Left colon (tissue), 2 donors: ENCODE results near the gene FGB. TPM values are rescaled to one million over a fixed set of nuclear protein-coding genes. Genes with fewer than 3 reads are reported as not detected.

Experiments
- ATAC-seq: fragments of 200-7000 bp; cut with Tn5 transposase; one replicate; pipeline ENCODE4 v1.9.1; 2020; ENCODE audit warnings: mild to moderate bottlenecking, moderate library complexity
- DNase-seq, 2 donors: peaks; one replicate each; pipeline ENCODE4 v3.0.0-alpha.2; 2020
- intact Hi-C, 2 donors: fragments of 100-400 bp; cut with DNase I in 1 of 2; cut with micrococcal nuclease in 1 of 2; formaldehyde crosslinking; loops; one replicate each; pipeline versions ENCODE4 v1.11.2 to v1.14.0; 2022; cut with DNase I, micrococcal nuclease
- long read RNA-seq: library from polyadenylated mRNA; unstranded; transcript quantifications from one replicate; pipeline ENCODE4 v2.0.0, GENCODE V29; 2021
- total RNA-seq, 2 donors: library from RNA; stranded (reverse); fragmentation: NEBNext Ultra II Directional; extraction: Animal tissue kit (Norgen Biotek cat#: 25700); gene quantifications; one replicate each; pipeline ENCODE4 v1.2.1, GENCODE V29; 2021
- donor health status: DM: no; HTN: no; CAD: no.
- donor health status: DM: yes; HTN: yes; CAD: no.

The FGB gene
- total RNA-seq, result not detected
- long read RNA-seq, result 0 reads

DNA sequence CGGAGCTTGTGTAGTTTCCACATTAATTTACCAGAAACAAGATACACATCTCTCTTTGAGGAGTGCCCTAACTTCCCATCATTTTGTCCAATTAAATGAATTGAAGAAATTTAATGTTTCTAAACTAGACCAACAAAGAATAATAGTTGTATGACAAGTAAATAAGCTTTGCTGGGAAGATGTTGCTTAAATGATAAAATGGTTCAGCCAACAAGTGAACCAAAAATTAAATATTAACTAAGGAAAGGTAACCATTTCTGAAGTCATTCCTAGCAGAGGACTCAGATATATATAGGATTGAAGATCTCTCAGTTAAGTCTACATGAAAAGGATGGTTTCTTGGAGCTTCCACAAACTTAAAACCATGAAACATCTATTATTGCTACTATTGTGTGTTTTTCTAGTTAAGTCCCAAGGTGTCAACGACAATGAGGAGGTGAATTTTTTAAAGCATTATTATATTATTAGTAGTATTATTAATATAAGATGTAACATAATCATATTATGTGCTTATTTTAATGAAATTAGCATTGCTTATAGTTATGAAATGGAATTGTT is at the start of gene FGB:
FGB (plus strand) TSS at position 315 of the 558 bp plus-strand sequence; CDS start at position 323, 8 bp downstream.
- ATAC-seq, result no peak
- intact Hi-C loops, result no loop called here

GRCh38 chr4:154516318-154517029 is 46.3 kb upstream of the FGB start:
- DNase-seq (no peak), ATAC-seq (no peak)
- intact Hi-C loops, result no loop called here

More for the DNA sequence above, at the start of gene FGB:
- DNase-seq, result no peak

DNA sequence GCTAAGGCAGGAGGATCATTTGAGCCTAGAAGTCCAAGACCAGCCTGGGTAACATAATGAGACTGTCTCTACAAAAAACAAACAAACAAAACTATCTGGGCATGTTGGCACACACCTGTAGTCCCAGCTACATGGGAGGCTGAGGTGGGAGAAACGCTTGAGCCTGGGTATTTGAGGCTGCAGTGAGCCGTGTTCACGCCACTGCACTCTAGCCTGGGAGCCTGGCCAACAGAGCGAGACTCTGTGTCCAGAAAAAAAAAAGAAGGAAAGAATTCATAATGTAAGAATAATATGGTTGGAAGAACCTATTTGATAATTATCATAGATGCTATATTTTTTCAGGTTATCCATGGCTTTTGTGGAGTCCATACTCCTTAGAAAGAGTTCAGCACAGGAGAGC is 45.2 kb upstream of the FGB start:
- DNase-seq (no peak), ATAC-seq (no peak)
- intact Hi-C loops, result no loop called here

GRCh38 chr4:154519214-154519613 is 43.6 kb upstream of the FGB start:
- DNase-seq (no peak), ATAC-seq (no peak)
- intact Hi-C loops, result no loop called here

GRCh38 chr4:154521607-154522006 is 41.2 kb upstream of the FGB start:
- DNase-seq (no peak), ATAC-seq (no peak)
- intact Hi-C loops, result no loop called here

GRCh38 chr4:154526151-154526550 is 36.7 kb upstream of the FGB start:
- peak; percentile 73 for ATAC-seq
- DNase-seq, result no peak
- intact Hi-C loops, result no loop called here

GRCh38 chr4:154527308-154527707 is 35.5 kb upstream of the FGB start:
- intact Hi-C loops, result no loop called here
- no peak for ATAC-seq
- DNase-seq, result no peak

- ATAC-seq (peak; percentile 44), DNase-seq (no peak)
- intact Hi-C loops, result no loop called here
Observed at GRCh38 chr4:154528869-154529268, 33.9 kb upstream of the FGB start.

DNA sequence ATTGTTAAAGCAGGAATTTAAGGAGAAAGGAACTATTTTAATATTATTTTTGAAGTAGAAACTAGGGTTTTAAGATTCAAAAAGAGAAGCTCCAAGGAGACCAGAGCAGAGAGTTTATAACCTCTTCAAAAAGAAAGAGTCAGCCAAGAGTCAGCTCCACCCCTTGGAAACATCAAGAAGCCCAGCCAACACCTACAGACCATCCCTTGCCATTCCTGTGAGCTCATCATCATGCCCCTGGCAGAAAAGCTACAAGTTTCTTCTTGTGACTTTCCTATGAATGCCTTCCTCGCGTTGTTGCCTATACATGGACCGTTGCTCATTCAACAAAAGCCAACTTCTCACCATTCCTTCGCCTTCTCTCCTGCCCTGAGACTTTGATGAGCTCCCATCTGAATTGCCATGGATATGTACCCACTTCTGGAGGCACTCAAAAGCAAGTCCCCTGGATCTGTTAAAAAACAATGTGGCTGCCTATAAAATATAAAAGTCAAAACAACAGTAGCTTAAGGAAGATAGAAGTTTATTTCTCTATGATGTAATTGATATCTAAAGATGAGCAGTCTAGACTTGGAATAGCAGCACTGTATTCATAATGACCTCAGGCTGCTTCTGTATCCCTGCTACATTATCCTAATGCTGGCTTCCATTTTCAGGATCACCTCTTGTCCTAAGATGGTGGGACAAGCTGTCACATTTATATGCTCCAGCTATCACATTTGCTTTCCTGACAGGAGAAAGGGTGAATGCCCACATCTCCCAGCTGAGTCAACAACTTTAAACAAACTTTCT is 32.9 kb upstream of the FGB start:
- intact Hi-C loops, result no loop called here
- no peak for DNase-seq
- ATAC-seq, result no peak

DNA sequence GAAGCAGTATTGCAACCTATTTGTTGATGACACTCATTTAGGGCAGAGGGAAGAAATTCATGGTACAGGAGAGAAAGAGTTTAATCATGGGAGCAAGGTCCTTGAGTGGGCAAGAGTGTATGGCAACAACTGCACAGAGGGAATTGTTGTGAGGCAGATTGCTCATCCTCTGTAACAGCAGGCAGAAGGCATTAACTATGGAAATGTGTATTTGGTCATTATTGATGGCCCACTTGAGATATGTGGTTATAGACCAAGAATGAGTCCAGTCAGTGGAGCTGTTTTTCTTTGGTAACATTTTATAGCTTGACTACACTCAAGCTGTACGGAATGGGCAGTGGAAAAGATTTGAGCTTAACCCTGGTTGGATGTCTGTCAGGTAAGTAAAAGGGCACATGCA is 28.5 kb upstream of the FGB start:
- intact Hi-C loops, result no loop called here
- ATAC-seq (no peak), DNase-seq (no peak)

- DNase-seq (no peak), ATAC-seq (peak; percentile 85)
- intact Hi-C loops, result no loop called here
Observed at GRCh38 chr4:154542271-154542879, 20.4 kb upstream of the FGB start.

DNA sequence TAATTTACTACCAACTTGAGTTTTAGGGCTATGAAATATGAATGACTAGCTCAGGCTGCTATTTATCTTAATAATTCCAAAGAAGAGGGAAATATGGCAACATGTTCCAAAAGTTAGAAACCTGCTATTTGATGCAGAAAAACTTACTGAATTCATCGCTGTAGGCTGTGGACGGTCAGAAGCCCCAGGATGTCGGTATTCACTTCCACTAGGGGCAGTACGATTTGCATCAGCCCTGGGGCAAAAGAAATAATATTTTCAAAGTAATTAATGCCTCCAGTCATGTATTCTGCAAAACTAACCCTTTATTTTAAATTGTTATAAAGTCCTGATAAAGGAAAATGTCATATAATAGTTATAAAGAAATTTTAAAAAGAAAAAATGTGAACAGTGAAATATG is 17.1 kb upstream of the FGB start:
- DNase-seq, result no peak
- intact Hi-C loops, result no loop called here
- ATAC-seq, result no peak

GRCh38 chr4:154549894-154550790 is 12.7 kb upstream of the FGB start, which contains the start of gene PLRG1:
TSS of gene PLRG1 (minus strand) at chr4:154550400. CDS start at chr4:154550308, 92 bp downstream.
- intact Hi-C loops, result loop anchor here (5.0 to 10.0 kb wide), 3 partner anchors 67 to 225 kb away; no protein-coding TSS in a partner anchor
- peak; percentile 95 to 99 for DNase-seq
- peak; percentile 100 for ATAC-seq

DNA sequence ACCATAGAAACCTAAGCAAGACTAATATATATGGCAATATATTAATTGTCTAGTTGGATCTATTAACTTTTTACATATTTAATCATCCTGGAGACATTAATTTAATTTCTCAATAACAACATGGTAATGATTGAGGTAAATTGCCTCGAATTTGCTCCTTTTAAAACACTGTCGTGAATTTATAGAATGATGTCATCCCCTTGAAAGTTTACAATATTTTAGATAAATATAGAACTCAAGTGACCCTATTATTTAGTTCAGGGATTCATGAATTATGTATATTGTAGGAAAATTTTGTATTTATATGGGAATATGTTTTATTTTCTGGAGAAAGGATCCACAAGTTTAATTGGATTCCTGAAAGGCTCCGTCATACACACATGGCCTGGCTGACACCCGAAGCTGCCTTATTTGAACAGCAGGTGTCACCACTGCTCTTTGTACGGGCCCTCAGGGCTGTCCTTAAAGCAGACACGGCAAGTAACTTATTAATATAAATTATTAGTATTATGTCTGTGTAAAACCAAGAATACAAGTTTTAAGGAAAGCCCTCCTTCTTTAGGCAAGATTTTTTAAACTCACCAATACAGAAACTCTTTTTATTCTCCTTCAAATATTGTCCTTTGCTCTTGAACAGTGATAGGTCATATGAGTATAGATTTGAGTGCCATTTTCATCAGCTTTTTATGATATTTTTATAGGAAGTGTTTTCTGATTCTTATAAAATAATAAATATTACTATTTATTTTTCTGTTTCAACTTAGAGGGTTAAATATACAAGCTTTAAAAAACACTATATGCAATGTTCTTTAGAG is 10.7 kb upstream of the FGB start:
- peak; percentile 53 to 71 for DNase-seq
- intact Hi-C loops, result loop anchor here (5.0 to 10.0 kb wide), 3 partner anchors 65 to 223 kb away; no protein-coding TSS in a partner anchor
- peak; percentile 67 for ATAC-seq

GRCh38 chr4:154559141-154559493 is 3.7 kb upstream of the FGB start:
- DNase-seq (no peak), ATAC-seq (no peak)
- intact Hi-C loops, result loop anchor here (10.0 kb wide), 2 partner anchors 66 to 216 kb away; no protein-coding TSS in a partner anchor

DNA sequence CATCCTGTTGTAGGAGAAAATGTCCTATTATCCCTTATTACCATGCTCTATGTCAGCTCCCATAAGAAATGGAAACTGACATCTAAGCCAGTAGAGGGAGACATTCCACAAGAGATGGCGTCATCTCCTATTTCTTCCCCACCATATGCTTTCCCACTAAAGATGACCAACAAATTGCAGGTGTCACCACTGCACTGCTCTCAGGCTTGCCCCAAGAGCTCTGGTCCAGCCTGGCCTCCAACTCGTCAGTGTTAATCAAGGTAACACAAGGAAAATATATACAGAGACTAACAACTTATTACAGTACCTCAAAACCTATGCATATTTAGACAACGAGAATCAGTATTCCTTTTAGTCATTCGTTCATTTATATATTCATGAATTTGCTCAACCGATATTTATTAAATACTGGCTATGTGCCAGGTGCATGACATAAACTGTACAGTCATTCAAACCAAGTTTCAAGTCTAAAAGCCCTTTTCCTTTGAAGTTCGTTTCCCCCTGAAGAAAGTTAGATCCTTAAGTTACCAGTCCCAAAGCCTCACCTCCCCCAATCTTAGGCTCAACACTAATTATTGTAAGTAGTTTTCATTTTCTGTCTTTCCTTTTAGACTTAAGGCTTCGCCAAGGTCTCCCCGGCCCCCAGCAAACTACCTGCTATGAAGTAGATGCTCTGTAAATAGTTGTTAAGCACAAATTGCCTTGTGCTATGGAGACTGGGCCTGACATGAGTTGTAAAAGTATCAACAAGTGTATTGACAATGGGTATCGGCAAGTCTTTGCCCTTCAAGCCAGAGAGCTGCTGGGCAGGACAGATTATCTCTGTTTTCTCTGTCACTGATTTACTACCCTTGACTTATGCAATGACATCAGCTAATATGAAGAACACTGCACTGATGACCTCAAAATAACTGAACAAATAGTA is 3.1 kb upstream of the FGB start:
- peak; percentile 95 for ATAC-seq
- intact Hi-C loops, result loop anchor here (10.0 kb wide), 2 partner anchors 65 to 215 kb away; no protein-coding TSS in a partner anchor
- DNase-seq, result peak in 1 of 2 donors; percentile 18
